HG02763 (cell line): ENCODE measurements around the gene LRRC75B.

ENCODE experiments used
- ATAC-seq: cut with Tn5 transposase; IDR thresholded peaks from one replicate; pipeline ENCODE4 v1.9.1; 2021; ENCODE audit warnings: mild to moderate bottlenecking, moderate library complexity; ENCODE audit not compliant: unreplicated experiment

LRRC75B gene

DNA sequence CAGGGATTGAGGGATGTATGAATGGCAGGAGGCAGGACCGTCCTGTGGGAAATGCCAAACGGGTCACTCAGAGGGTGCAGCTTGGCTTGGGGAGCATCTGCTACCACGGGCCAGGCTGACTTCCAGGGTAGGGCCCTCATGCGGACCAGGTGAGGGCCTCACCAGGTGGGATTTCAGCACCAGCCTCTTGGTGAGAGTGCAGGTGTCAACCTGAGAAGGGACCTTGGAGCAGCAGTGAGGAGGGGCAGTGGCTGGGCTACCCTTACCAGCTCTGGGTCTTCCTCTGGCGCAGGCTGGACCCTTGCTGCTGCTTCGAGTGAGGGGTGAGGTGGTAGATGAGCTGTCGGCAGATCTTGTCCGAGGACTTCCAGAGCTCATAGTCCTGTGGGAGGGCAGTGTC lies 4.9 kb downstream of the LRRC75B start:
- no peak for ATAC-seq

DNA sequence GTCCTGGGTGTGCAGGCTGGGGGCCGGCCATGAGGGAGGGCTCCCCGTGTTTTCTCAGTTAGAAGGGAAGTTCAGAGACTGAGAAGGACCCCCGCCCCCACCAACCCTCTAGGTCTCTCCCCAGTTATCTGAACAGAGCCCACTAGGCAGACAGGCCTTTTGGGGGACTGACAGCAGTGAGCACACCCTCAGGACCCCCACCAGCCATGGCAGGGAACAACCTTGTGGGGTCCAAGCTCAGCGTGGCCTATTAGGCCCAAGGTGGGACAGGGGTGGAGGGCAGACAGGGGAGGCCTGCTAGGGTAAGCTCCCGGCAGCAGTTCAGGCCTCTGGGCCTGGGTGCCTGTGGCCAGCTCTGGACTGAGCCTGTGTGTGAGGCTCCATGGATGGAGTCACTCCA lies 5.6 kb downstream of the LRRC75B start:
- no peak for ATAC-seq

DNA sequence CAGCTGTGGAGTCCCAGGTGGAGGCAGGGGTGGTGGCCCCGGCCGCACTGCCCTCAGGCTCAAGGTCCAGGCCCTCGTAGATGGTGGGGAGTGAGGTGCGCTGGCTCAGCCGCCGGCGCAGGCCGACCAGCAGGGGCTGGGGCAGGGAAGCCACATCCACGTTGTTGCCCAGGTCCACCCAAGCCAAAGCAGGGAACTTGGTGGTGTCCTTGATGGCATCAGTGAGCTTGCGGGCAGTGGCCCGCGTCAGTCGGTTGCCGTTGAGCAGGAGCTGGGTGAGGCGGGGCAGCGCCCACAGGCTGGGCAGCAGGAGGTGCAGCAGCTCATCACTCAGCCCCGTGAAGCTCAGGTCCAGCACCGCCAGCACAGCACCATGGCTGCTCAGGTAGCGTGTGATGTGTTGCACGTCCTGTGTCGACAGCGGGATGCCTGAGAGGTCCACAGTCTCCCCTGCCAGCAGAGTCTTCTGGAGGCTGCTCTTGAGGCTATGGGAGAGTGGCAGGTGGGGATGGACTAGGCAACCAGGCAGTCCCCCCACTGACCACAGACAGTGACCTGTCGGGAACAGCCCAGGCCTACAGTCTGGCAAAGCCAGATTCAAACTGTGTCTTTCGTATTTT lies 6.8 kb downstream of the LRRC75B start:
- no peak for ATAC-seq

- ATAC-seq: no peak
These were observed 7.4 kb downstream of the LRRC75B start for GRCh38 chr22:24585461-24585860.

- no peak for ATAC-seq
These were observed 7.9 kb downstream of the LRRC75B start for GRCh38 chr22:24584871-24585411.

GRCh38 chr22:24584166-24584790 lies 8.6 kb downstream of the LRRC75B start:
- ATAC-seq: no peak

- no peak for ATAC-seq
These were observed 9.4 kb downstream of the LRRC75B start for GRCh38 chr22:24583221-24584165.

- no peak for ATAC-seq
These were observed 10.6 kb downstream of the LRRC75B start for GRCh38 chr22:24582056-24582814.

- ATAC-seq: no peak
These were observed 12.6 kb downstream of the LRRC75B start for GRCh38 chr22:24580276-24580675.

DNA sequence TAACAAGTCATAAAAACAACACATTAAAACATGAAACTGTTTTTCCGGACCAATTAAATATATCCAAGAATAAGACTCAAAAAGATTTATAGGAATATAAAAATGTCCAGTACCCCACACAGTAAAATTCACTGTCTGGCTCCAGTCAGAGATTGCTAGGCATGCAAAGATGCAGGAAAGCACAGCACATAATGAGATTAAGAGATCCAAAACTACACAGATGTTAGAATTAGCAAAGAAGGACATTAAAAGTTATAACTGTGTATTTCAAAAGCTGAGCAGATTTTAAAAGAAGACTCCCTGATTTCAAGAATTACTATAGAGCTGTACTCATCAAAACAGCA lies 13.6 kb downstream of the LRRC75B start:
- ATAC-seq: no peak

GRCh38 chr22:24578355-24579257 lies 14.3 kb downstream of the LRRC75B start:
- ATAC-seq: no peak

GRCh38 chr22:24576778-24577177 lies 16.1 kb downstream of the LRRC75B start:
- no peak for ATAC-seq

DNA sequence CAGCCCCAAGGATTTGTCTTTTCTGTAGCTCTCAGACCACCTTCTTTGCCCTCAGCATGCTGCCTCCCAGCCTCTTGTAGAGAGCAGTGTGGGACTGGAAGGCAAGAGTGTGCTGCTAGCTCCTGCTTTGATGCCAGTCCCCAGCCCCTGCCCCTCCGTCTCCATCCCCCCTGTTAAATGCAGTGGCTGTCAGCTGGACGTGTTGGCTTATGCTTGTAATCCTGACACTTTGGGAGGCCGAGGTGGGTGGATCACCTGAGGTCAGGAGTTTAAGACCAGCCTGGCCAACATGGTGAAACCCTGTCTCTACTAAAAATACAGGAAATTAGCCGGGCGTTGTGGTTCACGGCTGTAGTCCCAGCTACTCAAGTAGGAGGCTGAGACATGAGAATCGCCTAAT lies 21.6 kb downstream of the LRRC75B start:
- no peak for ATAC-seq

GRCh38 chr22:24567668-24568067 lies 25.2 kb downstream of the LRRC75B start:
- no peak for ATAC-seq

DNA sequence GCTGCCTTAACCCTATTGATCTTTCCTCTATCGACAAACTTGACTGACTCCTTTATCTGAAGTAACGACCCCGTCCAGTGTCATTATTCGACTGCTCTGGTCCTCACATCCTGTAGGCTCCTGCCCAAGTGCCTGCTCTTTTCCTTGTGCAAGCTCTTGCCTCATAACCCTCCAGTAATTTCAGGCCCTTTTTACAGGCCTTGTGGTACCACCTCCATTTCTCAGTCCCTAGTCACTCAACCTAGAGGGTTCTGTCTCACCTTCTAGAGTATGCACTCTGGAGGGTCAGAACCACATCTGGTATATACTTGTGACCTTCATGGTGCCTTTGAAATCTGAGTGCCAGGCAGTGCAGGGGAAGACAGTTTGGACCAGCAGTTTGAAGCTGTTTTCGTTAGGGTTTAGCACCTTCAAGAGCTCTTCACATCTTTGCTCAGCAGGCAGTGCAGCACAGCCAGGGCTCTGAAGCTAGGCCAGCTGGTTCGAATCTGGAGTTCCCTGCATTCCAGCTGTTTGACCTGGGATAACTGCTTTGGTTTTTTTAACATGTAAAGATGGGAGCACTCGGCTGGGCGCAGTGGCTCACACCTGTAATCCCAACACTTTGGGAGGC lies 25.9 kb downstream of the LRRC75B start:
- ATAC-seq: no peak

- ATAC-seq: no peak
These were observed 27.8 kb downstream of the LRRC75B start for GRCh38 chr22:24565077-24565476.

GRCh38 chr22:24564376-24565058 lies 28.4 kb downstream of the LRRC75B start:
- no peak for ATAC-seq

DNA sequence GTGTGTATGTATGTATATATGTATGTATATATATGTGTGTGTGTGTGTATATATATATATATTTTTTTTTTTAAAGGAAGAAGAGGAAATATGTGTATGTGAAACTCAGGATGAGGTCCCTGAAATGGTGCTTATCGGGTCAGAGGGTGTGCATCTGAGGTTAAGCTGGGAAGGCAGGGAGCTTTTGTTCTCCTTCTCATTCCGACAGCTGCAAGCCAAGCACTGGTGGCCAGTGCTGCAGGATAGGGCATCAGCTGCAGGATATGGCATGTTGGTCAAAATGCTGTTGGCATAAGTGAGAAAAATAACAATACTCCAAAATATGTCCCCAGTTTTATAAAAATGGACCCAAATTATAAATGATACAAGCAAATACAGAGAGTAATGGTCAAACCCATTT lies 29.6 kb downstream of the LRRC75B start:
- no peak for ATAC-seq

DNA sequence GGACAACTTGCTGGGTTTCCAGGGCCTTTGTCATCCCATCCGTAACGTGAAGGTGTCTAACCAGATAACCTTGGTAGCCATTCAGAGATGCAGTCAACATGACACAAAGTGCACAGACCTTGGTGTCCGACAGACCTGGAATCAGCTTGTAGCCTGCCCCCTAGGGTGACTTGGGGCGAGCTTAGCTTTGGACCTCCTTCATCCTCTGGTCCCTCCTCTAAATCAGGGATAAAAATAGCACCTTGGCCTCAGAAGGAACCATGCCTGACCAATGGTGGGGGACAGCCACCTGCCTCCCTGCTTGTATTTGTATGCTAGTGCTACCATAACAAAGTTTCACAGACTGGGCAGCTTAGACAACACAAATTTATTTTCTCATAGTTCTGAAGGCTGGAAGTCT lies 33.4 kb downstream of the LRRC75B start:
- ATAC-seq: no peak
